SKM-1 (cell line): ENCODE measurements around the gene HAUS8.
A peak's percentile ranks its signal among the peaks of the same experiment; 100 is the strongest.
"Not testable (repeated sequence)": the region's sequence is repeated elsewhere in the genome, so short reads cannot be mapped to it uniquely, and the experiment has no call there.

Source experiments
- DNase-seq: peaks from one replicate; lab custom pipeline; 2025; ENCODE audit not compliant: unreplicated experiment; lab: John Stamatoyannopoulos, UW

HAUS8 gene

DNA sequence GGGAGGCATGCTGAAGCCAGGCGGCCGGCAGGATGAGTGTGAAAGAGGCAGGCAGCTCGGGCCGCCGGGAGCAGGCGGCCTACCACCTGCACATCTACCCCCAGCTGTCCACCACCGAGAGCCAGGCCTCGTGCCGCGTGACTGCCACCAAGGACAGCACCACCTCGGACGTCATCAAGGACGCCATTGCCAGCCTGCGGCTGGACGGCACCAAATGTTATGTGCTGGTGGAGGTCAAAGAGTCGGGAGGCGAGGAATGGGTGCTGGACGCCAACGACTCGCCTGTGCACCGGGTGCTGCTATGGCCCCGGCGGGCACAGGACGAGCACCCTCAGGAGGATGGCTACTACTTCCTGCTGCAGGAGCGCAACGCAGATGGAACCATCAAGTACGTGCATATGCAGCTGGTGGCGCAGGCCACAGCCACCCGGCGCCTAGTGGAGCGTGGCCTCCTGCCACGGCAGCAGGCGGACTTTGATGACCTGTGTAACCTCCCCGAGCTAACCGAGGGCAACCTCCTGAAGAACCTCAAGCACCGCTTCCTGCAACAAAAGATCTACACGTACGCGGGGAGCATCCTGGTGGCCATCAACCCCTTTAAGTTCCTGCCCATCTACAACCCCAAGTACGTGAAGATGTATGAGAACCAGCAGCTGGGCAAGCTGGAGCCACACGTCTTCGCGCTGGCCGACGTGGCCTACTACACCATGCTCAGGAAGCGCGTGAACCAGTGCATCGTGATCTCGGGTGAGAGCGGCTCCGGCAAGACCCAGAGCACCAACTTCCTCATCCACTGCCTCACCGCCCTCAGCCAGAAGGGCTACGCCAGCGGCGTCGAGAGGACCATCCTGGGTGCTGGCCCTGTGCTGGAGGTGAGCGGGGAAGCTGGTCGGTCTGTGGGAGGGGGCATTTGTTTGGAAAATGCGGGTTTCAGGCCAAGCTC, 26.7 kb upstream of the HAUS8 start:
- DNase-seq, result no peak

DNA sequence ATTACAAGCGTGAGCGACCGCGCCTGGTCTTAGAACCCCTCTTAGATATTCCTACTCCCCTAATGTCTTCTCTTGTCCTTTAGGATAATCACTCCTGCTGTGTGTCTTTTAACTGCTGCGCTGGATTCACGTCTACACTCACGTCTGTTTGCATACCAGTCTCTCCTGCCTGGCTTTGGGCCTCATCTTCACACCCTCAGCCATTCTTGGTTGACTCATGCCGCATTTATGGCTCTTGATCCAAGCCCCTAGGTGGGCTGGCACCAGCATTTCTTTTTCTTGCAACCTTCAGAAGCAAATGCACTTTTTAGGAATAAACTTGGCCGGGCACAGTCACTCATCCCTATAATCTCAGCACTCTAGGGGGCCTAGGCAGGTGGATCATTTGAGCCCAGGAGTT, 23.1 kb upstream of the HAUS8 start:
- DNase-seq, result no peak

DNA sequence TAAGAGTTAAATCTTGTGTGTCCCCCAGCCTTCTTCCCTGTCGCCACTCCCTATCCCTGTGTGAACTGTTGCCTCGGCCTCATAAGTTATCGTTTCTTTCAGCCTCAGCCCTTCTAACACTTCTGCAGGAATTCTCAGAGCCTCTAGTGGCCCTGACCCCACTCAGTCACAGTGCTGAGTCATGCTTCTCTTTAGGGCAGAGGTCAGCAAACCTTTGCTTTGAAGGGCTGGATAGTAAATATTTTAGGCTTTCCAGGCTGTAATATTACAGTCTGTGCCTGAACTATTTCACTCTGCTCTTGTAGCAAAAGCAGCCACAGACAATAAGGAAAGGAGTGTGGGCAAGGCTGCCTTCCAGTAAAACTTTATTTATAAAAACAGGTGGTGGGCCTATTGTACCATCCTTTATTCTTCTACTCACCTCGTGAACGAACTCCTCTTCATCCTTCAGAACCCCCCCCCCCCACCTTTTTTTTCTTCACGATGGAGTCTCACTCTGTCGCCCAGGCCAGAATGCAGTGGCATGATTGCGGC, 22.4 kb upstream of the HAUS8 start:
- no peak for DNase-seq

DNA sequence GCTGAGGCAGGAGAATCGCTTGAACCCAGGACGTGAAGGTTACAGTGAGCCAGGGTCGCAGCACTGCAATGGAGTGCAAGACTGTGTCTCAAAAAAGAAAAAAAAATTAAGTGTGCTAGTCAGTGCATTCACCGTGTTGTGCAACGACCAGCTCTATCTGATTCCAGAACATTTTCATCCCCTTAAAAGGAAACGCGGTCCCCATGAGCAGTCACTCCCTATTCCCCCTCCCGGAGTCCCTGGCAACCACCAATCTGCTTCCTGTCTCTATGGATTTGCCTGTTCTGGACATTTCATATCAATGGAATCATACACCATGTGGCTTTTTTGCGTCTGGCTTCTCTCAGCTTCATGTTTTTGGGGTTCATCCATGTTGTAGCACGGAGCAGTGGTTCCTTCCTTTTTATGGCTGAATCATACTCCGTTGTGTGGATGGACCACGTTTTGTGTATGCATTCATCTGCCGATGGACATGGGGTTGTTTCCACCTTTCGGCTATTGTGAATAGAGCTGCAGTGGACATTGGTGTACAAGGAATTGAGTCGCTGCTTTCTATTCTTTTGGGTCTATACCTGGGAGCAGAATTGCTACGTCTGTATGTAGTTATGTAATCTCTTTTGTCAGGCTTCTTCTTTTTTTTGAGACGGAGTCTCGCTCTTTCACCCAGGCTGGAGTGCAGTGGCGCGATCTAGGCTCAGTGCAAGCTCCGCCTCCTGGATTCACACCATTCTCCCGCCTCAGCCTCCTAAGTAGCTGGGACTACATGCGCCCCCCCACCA, 20.1 kb upstream of the HAUS8 start:
- DNase-seq, result no peak

DNA sequence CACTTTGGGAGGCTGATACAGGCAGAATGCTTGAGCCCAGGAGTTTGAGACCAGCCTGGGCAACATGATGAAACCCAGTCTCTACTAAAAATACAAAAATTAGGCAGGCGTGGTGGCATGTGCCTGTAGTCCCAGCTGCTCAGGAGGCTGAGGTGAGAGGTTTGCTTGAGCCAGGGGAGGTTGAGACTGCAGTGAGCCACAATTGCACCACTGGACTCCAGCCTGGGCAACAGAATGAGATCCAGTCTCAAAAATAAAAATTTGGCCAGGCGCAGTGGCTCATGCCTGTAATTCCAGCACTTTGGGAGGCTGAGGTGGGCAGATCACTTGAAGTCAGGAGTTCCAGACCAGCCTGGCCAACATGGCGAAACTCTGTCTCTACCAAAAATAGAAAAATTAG, 19.4 kb upstream of the HAUS8 start:
- not testable (repeated sequence) for DNase-seq

DNA sequence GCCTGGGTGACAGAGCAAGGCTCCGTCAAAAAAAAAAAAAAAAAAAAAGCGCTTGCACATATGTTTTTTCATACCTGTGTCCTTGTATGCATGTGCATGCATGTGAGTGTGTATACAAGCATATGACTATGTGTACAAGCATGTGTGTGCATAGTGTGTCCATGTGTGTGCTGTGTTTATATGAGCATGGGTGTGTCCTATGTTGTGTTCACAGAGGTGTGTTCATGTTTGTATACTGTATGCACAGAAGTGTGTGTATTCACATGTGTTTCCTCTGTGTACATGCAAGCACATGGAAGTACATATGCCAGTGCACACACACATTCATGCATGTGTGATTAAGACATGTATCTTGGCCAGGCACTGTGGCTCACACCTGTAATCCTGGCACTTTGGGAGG, 17.4 kb upstream of the HAUS8 start:
- no peak for DNase-seq

DNA sequence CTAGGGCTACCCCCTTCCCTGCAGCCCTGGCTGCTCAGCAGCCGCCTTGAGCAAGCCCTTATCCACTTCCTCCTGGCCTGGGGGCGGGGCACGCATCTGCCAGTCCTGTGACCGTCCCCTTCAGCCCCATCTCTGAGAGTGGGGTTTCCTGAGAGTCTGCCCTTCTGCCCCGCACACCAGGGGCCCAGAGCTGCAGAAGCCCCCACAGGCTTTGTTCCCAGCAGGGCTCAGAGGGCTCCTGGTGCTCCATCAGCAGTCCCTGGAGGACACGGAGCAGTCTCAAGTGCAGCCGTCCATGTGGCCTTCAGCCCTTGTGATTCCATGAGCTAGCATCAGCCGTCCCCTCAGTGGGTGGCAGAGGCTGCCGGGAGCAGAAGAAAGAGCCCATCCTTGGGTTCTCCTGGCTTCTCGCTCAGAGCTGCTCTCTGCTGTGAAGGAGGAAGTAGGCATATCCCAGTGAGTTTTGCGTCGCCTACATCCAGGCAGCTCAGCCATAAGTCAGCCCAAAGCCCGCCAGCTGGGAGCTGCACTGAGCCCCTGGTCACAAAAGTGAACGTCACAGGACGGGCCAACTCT, 16.6 kb upstream of the HAUS8 start:
- DNase-seq, result peak; percentile 40

DNA sequence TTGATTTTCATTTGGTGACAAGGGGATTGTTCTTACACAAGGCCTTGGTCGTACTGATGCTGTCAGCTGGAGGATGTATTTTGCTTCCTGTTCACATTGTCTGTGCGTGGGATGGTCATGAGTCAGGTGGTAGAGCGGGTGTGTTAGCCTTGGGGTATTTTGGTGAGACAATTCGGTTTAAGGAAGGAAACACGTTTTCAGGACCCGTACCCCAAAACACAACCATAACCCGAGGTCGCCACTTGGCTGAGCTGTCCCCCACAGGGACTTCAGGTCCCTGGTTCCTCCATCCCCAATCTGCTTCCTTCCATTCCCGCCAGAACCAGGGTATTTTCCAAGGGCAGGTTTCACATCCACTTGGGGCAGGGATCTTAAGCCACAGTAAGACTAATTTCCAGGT, 15.3 kb upstream of the HAUS8 start:
- no peak for DNase-seq

DNA sequence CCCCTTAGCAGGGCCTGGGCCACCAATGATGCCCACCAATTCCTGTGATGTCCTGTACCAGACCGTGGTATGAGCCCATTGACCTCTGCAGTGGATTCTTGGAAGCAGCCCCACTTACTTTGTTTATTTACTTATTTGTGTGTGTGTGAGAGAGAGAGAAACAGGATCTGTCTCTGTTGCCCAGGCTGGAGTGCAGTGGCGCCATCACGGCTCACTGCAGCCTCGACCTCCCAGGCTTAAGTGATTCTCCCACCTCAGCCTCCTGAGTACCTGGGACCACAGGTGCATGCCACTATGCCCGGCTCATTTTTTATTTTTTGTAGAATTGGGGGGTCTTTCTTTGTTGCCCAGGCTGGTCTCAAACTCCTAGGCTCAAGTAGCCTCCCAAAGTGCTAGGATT, 13.3 kb upstream of the HAUS8 start:
- DNase-seq, result no peak

DNA sequence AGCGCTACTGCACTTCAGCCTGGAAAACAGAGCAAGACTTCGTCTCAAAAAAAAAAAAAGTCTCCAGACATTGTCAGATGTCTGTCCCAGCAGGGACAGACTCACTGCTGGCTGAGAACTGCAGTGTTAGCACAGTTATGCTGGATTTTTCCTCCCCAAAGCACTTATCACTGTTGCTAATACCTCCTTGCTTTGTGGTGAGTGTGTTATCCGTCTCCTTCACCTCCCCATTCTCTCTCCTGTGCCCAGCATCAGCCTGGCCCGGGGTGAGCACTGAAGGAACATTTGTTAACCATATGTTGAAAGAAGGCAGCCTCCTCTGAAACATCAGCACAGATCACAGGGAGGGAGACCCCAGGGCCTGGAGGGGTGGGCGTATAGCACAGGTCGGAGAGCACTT, 11.6 kb upstream of the HAUS8 start:
- DNase-seq, result no peak

DNA sequence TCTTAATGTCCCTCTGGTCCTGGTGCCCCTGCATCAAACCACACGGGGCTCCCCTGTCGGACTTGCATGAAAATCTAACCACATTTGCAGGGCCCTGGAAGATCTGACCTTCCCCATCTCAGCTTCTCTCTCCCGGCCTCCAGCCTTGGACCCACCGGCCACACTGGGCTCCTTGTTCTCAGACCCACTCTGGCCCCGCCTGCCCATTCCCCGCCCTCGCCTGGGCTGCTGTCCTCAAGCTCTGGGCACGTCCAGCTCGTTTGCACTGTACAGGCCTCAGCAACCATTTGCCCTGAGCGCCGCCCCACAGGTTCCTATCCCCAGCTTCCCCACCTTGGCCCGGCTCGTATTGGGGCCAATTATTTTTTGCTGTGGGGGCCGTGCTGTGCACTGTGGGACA, 10.9 kb upstream of the HAUS8 start:
- no peak for DNase-seq

DNA sequence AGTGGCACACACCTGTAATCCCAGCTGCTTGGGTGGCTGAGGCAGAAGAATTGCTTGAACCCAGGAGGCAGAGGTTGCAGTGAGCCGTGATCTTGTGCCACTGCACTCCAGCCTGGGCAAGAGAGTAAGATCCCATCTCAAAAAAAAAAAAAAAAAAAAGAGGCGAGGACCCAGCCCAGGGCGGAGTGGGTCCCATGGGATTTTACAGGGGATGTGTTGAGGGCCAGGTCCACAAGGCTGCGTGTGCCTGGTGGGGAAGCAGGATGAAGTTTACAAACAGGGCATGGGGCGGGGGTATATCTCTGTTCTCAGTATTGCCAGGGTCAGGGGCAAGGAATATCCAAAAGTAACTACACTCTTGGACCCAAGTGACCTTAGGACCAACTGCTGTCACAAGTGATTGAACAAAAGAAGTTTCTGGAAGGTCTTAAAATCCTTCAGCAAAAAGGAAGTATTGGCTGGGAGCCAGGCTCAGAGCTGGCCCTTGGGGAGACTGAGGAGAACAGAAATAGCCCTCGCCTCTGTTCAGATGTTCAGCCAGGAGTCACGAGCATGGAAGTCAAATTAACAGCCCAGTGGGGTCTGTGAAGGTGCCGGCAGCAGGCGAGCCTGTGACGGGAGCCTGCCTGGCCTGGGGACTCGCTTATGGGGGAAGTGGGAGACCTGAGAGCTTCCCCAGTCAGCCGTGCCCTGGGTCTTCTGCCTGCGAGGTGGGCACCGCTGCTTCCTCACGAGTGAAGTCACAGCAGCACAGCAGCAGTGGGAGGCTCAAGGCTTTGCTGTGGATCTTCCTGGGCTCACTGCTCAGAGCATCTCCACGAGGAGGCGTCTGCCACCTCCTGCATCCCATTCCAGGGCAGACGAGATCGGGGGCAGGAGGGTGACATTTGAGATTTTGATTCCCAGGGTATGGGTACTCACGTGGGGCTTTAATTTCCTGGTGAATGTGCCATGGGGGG, 6.7 kb upstream of the HAUS8 start:
- DNase-seq, result no peak

DNA sequence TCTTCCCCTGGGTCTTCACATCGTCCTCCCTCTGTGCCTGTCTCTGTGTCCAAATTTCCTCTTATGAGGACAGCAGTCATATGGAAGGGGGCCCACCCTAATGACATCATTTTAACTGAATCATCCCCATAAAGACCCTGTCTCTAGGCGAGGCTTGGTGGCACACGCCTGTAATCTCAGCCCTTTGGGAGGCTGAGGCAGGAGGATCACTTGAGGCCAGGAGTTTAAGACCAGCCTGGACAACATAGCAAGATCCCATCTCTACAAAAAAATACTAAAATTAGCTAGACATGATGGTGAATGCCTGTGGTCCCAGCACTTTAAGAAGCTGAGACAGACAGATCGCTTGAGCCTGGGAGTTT, 5.2 kb upstream of the HAUS8 start:
- no peak for DNase-seq

DNA sequence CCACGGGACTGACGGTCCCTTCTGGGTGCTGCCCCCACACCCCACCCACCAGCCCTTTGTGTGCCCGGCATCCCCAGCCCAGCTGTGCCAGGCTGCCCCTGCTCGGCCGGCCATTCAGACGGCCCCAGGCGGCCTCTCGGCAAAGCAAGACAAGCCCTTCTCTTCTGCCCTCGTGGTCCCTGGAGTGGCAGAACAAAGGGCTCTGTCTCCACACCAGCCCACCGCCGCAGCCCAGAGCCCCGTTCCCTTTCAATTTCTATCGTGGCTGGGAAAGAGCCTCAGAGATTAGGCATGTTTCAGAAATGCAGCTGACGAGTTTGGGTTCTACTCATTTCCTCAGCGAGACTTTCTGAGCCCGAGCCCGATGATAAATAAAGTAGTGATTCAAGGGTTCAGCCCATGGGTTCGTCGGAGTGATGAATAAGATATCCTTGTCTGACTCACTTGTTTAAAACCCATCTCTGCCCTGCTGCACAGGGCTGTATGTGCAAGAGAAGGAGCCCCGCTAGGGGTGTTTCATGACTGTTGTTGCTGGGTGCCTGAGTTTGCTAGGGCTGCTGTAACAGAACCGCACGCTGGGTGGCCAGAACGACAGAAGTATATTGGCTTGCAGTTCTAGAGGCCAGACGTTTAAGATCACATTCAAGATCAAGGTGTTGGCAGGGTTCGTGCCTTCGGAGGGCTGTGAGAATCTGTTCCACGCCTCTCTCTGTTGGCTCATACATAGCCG, 4.6 kb upstream of the HAUS8 start:
- no peak for DNase-seq

DNA sequence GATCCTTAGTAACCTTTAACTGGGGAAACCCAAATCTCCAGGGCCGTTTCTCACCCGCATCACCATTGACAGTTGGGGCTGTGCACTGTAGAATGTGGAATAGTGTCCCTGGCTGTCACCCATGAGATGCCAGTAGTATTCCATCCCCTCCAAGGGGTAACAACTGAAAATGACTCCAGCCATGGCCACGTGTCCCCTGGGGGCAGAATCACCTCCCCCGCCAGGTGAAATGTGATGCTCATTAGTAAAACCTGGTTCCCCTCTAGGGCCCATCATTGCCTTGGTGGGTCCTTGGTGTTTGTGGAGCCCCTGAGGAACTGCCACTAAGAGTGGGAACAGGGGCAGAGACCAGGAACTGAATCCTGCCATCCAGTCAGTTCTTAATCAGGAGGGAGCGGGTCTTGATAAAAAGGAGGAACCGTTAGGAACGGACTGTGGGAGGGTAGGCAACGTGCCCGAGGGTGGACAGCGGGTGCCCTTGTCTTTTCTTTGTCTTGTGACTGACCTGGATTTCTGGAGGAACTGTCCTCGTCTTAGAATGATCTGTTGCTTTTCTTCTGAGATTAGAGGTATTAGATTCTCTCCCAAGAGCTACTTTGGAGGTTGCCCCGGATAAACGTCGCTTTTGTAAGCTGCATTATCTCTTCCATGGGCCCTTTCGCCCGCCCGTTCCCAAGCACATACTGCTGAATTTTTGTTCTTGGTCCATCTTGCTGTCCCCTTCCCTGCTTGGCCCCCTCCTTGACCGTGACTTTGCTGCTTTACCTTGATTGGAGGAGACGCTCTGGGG, 3.9 kb upstream of the HAUS8 start:
- DNase-seq, result no peak

DNA sequence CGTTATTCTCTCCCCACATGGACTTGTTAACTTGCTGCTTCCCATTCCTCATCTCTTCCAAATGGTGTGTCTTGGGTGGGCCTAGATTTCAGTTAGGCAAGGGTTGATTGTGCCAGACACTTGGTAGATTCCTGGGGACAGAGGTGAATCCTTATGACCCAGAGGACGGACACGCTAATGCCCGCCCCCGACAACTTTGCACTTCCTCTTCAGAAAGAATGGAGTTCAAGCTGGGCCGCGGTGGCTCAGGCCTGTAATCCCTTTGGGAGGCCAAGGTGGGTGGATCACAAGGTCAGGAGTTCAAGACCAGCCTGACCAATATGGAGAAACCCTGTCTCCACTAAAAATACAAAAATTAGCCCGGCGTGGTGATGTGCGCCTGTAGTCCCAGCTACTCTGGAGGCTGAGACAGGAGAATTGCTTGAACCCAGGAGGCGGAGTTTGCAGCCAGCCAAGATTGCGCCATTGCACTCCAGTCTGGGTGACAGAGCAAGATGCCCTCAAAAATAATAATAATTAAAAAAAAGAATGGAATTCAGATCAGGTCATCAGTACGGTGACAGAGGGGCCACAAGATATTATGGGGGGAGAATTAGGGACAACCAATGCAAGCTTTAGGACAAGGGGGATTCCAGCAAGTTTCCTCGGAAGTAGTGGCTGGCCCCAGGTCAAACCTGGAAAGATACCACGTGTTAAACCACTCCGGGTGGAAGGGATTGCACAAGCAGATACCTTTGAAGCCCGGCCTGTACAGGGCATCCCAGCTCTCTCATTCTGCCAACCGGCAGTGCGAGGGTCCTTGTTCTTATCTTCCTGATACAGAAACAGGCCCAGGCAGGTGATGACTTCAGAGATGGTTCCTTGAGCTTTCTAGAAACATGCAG, 3.0 kb upstream of the HAUS8 start:
- no peak for DNase-seq

DNA sequence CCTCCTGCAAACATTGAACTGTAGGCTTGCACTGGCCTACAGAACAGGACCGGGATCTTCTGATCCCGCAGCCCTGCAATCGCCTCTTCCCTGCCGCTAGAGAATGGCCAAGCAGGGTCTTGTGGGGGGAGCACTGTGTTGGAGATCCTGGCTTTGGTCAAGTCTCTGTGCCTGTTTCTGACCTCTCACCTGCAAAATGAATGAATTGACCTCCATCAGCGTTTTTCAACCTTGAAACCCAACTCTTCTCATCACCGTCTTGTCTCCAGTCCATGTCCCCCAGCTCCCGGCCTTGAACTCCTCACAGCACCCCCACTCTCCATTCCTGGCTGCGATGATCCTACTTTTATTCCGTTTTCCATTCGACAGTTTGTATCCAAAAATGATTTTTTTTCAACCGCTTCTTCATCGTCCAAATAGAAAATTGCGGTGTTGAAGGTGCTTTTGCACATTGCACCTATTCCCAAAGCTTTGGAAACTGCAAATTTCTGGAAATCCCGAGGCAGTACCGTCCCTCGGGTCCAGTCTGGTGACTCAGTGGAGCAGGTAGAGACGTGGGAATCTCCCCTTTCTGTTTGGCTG, 2.3 kb upstream of the HAUS8 start:
- DNase-seq, result no peak

DNA sequence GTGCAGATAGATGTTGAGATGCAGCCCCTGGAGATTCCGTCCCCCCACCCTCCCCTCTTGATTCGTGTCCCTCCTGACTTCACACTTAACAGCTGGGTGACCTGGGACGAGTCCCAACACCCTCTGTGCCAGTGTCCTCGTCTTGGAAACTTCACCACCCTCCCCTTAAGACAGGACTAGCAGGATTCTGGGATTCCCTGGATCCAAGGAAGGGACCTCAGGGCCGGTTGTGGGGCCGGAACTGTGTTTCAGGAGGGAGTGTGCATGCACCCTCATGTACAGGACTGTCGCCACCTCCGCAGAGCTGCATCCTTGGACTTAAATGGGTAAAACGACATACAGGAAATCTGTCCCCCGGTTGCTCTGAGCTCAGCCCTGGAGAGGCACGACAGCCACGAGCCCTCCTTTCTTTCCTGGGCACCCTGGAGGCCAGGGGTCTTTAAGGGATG, 1.3 kb upstream of the HAUS8 start:
- DNase-seq, result no peak
